Gastroesophageal sphincter (tissue), 4 donors: ENCODE results near the gene TMEM74B. TPM values are rescaled to one million over a fixed set of nuclear protein-coding genes. Genes with fewer than 3 reads are reported as not detected.
A peak's percentile ranks its signal among the peaks of the same experiment; 100 is the strongest.

Source experiments
- ATAC-seq: fragments of 150-250 bp; one replicate; pipeline ENCODE4 v1.9.1; 2016; ENCODE audit warnings: mild to moderate bottlenecking, moderate library complexity
- H3K27ac ChIP-seq, 4 donors: fragments of 200-600 bp; sonication (generic) in 3 of 4; 1 replicate in 3 of 4; 2 replicates in 1 of 4; pipeline ENCODE4 v1.5.1; 2016 to 2019
- H3K27me3 ChIP-seq: fragments of 200-600 bp; sonication (generic); one replicate; pipeline ENCODE4 v1.5.1; 2019
- H3K36me3 ChIP-seq, 2 donors: fragments of 200-600 bp; sonication (generic); one replicate each; pipeline ENCODE4 v1.5.1; 2019; ENCODE audit warnings: control low read depth in 1 of 2
- H3K4me1 ChIP-seq, 3 donors: fragments of 200-600 bp; sonication (generic); 1 replicate in 2 of 3; 2 replicates in 1 of 3; pipeline ENCODE4 v1.5.1; 2016 to 2019; ENCODE audit warnings: control low read depth in 2 of 3
- H3K4me3 ChIP-seq, 2 donors: fragments of 200-600 bp; sonication (generic); one replicate each; pipeline ENCODE4 v1.5.1; 2019; ENCODE audit warnings: mild to moderate bottlenecking in 1 of 2, moderate library complexity in 1 of 2
- H3K9me3 ChIP-seq, 3 donors: fragments of 200-600 bp; sonication (generic); one replicate each; pipeline ENCODE4 v1.5.1; 2017 to 2019; ENCODE audit warnings: control low read depth in 2 of 3
- EP300 ChIP-seq: sonication (generic); formaldehyde crosslinking; IDR thresholded peaks from one replicate; pipeline ENCODE4 v1.6.1; 2017; ENCODE audit warnings: antibody characterized with exemption, mild to moderate bottlenecking
- POLR2A ChIP-seq, 2 donors: fragments of 450-650 bp; IDR thresholded peaks; one replicate each; pipeline ENCODE4 v1.6.1; 2017; ENCODE audit warnings: antibody characterized with exemption in 2 of 2, mild to moderate bottlenecking in 2 of 2, moderate library complexity in 1 of 2
- POLR2AphosphoS5 ChIP-seq: sonication (generic); formaldehyde crosslinking; IDR thresholded peaks from one replicate; pipeline ENCODE4 v1.6.1; 2017; ENCODE audit warnings: antibody characterized with exemption
- whole genome bisulfite sequencing, 2 donors: methylation state at CpG; one replicate each; pipeline ENCODE4 v1.1.5; 2018; ENCODE audit warnings: low coverage in 1 of 2; 5-methylcytosine and 5-hydroxymethylcytosine counted together
- total RNA-seq, 4 donors: library from RNA; depleted of rRNA; stranded (reverse); fragments of >200 nt; gene quantifications; one replicate each; pipeline ENCODE4 v1.1.0, GENCODE V29; 2016
- TF ChIP-seq, protein P1 (sequence below), 4 experiments: fragments of 200-600 bp in 2 of 4; fragments of 450-650 bp in 2 of 4; sonication (generic) in 1 of 4; IDR thresholded peaks; one replicate each; pipeline ENCODE4 v1.5.1; 2017 to 2019; ENCODE audit warnings: antibody characterized with exemption in 4 of 4, mild to moderate bottlenecking in 2 of 4, moderate library complexity in 2 of 4

The TMEM74B gene
- total RNA-seq, 4 donors from 2014 or later, result 1.5 to 1.8 TPM; not detected in 2

- peaks cover 51% of the 10 kb centered on the region for H3K27me3 ChIP-seq
- TF ChIP-seq POLR2A (IDR thresholded peaks at IDR 0.05) (no peak), EP300 (no peak), POLR2AphosphoS5 (no peak)
- TF ChIP-seq, protein P1, sequence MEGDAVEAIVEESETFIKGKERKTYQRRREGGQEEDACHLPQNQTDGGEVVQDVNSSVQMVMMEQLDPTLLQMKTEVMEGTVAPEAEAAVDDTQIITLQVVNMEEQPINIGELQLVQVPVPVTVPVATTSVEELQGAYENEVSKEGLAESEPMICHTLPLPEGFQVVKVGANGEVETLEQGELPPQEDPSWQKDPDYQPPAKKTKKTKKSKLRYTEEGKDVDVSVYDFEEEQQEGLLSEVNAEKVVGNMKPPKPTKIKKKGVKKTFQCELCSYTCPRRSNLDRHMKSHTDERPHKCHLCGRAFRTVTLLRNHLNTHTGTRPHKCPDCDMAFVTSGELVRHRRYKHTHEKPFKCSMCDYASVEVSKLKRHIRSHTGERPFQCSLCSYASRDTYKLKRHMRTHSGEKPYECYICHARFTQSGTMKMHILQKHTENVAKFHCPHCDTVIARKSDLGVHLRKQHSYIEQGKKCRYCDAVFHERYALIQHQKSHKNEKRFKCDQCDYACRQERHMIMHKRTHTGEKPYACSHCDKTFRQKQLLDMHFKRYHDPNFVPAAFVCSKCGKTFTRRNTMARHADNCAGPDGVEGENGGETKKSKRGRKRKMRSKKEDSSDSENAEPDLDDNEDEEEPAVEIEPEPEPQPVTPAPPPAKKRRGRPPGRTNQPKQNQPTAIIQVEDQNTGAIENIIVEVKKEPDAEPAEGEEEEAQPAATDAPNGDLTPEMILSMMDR (IDR thresholded peaks at IDR 0.05), result no peak
- 49 to 55% methylated on average over 4 of the region's 4 CpGs for WGBS, 2 donors
These were observed 30.1 kb upstream of the TMEM74B start for GRCh38 chr20:1214838-1215261.

DNA sequence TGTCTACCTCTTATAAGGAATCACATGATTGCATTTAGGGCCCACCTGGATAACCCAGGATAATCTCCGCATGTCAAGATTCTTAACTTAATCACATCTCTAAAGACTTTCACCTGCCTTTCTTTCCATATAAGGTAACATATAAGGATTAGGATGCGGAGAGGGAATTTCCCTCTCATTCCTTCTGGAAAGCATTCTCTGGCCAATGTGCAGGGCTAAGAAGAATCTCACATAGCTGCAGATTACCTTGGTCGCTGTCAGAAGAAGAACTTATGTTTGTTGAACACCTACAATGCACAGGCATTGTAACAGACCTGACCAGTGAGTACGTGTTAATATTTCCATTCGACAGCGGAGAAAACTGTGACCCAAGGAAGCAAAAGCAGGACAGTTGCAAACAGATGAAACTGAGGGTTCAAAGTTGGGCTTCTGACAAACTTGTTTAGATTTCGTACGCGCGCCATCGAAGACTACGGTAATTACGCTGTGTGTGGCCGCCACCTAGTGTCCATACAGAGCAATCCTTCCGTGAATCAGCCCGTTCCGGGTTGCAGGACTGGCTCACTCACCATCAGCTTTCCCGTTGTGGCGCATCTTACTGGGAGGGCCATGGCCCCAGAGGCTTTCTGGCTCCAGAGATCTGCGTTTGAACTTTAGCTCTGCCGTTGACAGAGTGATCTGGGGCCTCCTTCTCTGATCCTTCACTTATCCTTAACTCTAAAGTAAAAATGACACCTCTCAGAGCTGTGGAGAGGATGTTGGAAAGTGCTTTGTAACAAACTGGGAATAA lies 28.0 kb upstream of the TMEM74B start:
- ATAC-seq, result peak; percentile 85

More at GRCh38 chr20:1214838-1215261, 30.1 kb upstream of the TMEM74B start:
- ATAC-seq, result no peak
- no peak overlapping the region for H3K4me3 ChIP-seq
- H3K9me3 ChIP-seq, result no peaks in the 10 kb centered on the region
- H3K36me3 ChIP-seq, result no peaks in the 10 kb centered on the region
- no peak overlapping the region for H3K27ac ChIP-seq
- peaks cover 0 to 7% (median 0%) of the 10 kb centered on the region in 3 donors for H3K4me1 ChIP-seq

DNA sequence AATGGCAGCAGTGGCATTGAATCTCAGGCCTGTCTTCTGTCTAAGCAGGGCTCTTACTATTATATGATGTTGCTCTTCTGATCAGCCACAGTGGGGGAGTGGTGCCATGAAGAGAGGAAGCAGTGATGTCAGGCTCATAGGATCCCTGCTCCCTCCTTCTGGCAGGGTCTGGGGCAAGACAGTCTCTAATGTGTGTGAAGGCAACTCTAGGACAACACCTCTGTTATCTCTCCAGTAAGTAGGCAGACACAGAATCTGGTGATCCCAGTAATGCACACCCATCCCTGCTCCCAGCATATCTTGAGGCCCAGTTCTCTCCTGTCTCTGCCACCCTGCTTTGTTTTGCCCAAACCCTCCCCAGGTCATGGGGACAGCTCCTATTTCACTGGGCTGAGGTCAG lies 27.2 kb upstream of the TMEM74B start:
- no peak overlapping the region for H3K27ac ChIP-seq
- TF ChIP-seq POLR2AphosphoS5 (no peak), EP300 (no peak)
- no peaks in the 10 kb centered on the region for H3K9me3 ChIP-seq
- no peak overlapping the region for H3K4me3 ChIP-seq
- ATAC-seq, result no peak
- peaks cover 45% of the 10 kb centered on the region for H3K27me3 ChIP-seq
- peaks cover 0 to 7% (median 0%) of the 10 kb centered on the region in 3 donors for H3K4me1 ChIP-seq
- H3K36me3 ChIP-seq, result no peaks in the 10 kb centered on the region

More for the DNA sequence above, 28.0 kb upstream of the TMEM74B start:
- Histone ChIP-seq H3K9me3 (no peaks in the 10 kb centered on the region), H3K4me1 (peaks cover 0 to 7% (median 0%) of the 10 kb centered on the region in 3 donors), H3K4me3 (no peak overlapping the region), H3K27me3 (peaks cover 51% of the 10 kb centered on the region), H3K36me3 (no peaks in the 10 kb centered on the region), H3K27ac (no peak overlapping the region)
- 13 to 14% methylated on average over 13 to 18 of the region's 21 CpGs for WGBS, 2 donors
- TF ChIP-seq, protein P1 (IDR thresholded peaks at IDR 0.05), result peak; percentile 53 to 85 (median 68)
- no peak for TF ChIP-seq POLR2AphosphoS5

DNA sequence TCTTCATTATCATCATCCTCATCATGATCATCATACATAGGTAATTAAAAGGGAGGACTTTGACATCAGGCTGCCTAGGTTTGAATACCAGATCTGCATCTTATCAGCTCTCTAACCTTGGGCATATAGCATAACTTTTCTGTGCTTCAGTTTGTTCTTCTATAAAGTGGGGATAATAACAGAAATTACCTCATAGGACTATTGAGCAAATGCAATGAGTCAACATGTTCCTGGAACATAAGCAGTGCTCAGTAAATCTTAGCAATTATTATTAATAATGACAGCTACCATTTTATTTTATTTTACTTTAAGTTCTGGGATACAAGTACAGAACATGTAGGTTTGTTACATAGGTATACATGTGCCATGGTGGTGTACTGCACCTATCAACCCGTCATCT lies 25.7 kb upstream of the TMEM74B start:
- WGBS, 2 donors, result 100% methylated on average over 1 of the region's 1 CpG
- Histone ChIP-seq H3K9me3 (no peaks in the 10 kb centered on the region), H3K36me3 (no peaks in the 10 kb centered on the region), H3K27me3 (peaks cover 32% of the 10 kb centered on the region), H3K4me3 (no peak overlapping the region), H3K27ac (no peak overlapping the region), H3K4me1 (peaks cover 0 to 7% (median 0%) of the 10 kb centered on the region in 3 donors)
- TF ChIP-seq, protein P1 (IDR thresholded peaks at IDR 0.05), result no peak
- TF ChIP-seq POLR2AphosphoS5 (no peak), EP300 (no peak)
- ATAC-seq, result no peak

- Histone ChIP-seq H3K27ac (no peak overlapping the region), H3K36me3 (no peaks in the 10 kb centered on the region), H3K9me3 (no peaks in the 10 kb centered on the region), H3K27me3 (peaks cover 25% of the 10 kb centered on the region), H3K4me1 (peaks cover 0 to 7% (median 0%) of the 10 kb centered on the region in 3 donors), H3K4me3 (no peak overlapping the region)
- 52 to 67% methylated on average over 2 to 4 of the region's 5 CpGs for WGBS, 2 donors
- no peak for ATAC-seq
- TF ChIP-seq POLR2A (IDR thresholded peaks at IDR 0.05) (no peak), EP300 (no peak), POLR2AphosphoS5 (no peak)
- TF ChIP-seq, protein P1 (IDR thresholded peaks at IDR 0.05), result no peak
These were observed 24.9 kb upstream of the TMEM74B start for GRCh38 chr20:1209447-1210387.
